Tibial artery (tissue), 4 donors: Measurements from ENCODE around the gene ADAM12.

Experiments used
- DNase-seq, 2 donors: peaks; one replicate each; pipeline ENCODE4 v3.0.0-alpha.2; 2019
- H3K27ac ChIP-seq, 2 donors: fragments of 200-600 bp; sonication (generic) in 1 of 2; 1 replicate in 1 of 2; 2 replicates in 1 of 2; pipeline ENCODE4 v1.5.1; 2018 to 2019; ENCODE audit warnings: mild to moderate bottlenecking in 1 of 2
- H3K27me3 ChIP-seq, 2 donors: fragments of 200-600 bp; sonication (generic) in 1 of 2; one replicate each; pipeline versions ENCODE4 v1.5.1 to v1.6.0; 2016 to 2019
- H3K36me3 ChIP-seq, 3 donors: fragments of 200-600 bp; sonication (generic) in 2 of 3; one replicate each; pipeline ENCODE4 v1.5.1; 2016 to 2019; ENCODE audit warnings: mild to moderate bottlenecking in 2 of 3
- H3K4me1 ChIP-seq, 4 donors: fragments of 200-600 bp; sonication (generic) in 2 of 4; 1 replicate in 3 of 4; 2 replicates in 1 of 4; pipeline ENCODE4 v1.5.1; 2016 to 2019
- H3K4me3 ChIP-seq, 2 donors: fragments of 200-600 bp; sonication (generic) in 1 of 2; 1 replicate in 1 of 2; 2 replicates in 1 of 2; pipeline ENCODE4 v1.5.1; 2018 to 2019; ENCODE audit warnings: mild to moderate bottlenecking in 2 of 2
- H3K9me3 ChIP-seq, 3 donors: fragments of 200-600 bp; sonication (generic) in 1 of 3; one replicate each; pipeline ENCODE4 v1.5.1; 2016 to 2019
- CTCF ChIP-seq, 2 experiments: fragments of 200-600 bp in 1 of 2; fragments of 450-650 bp in 1 of 2; IDR thresholded peaks; one replicate each; pipeline ENCODE4 v1.5.1; 2017 to 2019; ENCODE audit warnings: antibody characterized with exemption in 2 of 2, mild to moderate bottlenecking in 1 of 2, moderate library complexity in 1 of 2
- intact Hi-C: fragments of 100-400 bp; cut with DNase I; formaldehyde crosslinking; loops from one replicate; pipeline ENCODE4 v1.15.0; 2023; ENCODE audit warnings: low total_unique reads

The ADAM12 gene

GRCh38 chr10:126153711-126154628 is 234.3 kb downstream of the ADAM12 start:
- Histone ChIP-seq H3K4me1 (peaks cover 0 to 10% (median 0%) of the 10 kb centered on the region in 4 donors), H3K27me3 (no peaks in the 10 kb centered on the region), H3K4me3 (no peak overlapping the region), H3K27ac (no peak overlapping the region), H3K9me3 (peaks cover 0 to 14% (median 7%) of the 10 kb centered on the region in 3 donors), H3K36me3 (no peaks in the 10 kb centered on the region)
- intact Hi-C loops = no loop called here
- no peak for TF ChIP-seq CTCF (IDR thresholded peaks at IDR 0.05)
- DNase-seq = no peak

GRCh38 chr10:126147866-126148587 is 240.2 kb downstream of the ADAM12 start:
- no peak overlapping the region for H3K4me3 ChIP-seq
- DNase-seq = no peak
- no peaks in the 10 kb centered on the region for H3K36me3 ChIP-seq
- no peak for TF ChIP-seq CTCF (IDR thresholded peaks at IDR 0.05)
- intact Hi-C loops = no loop called here
- H3K4me1 ChIP-seq = no peaks in the 10 kb centered on the region
- no peaks in the 10 kb centered on the region for H3K27me3 ChIP-seq
- peaks cover 0 to 14% (median 7%) of the 10 kb centered on the region in 3 donors for H3K9me3 ChIP-seq
- H3K27ac ChIP-seq = no peak overlapping the region

GRCh38 chr10:126146771-126147170 is 241.5 kb downstream of the ADAM12 start:
- DNase-seq = no peak
- Histone ChIP-seq H3K9me3 (peaks cover 0 to 14% (median 7%) of the 10 kb centered on the region in 3 donors), H3K27me3 (no peaks in the 10 kb centered on the region), H3K27ac (no peak overlapping the region), H3K4me1 (no peaks in the 10 kb centered on the region), H3K36me3 (no peaks in the 10 kb centered on the region), H3K4me3 (no peak overlapping the region)
- no peak for TF ChIP-seq CTCF (IDR thresholded peaks at IDR 0.05)
- intact Hi-C loops = no loop called here

GRCh38 chr10:126143117-126143516 is 245.2 kb downstream of the ADAM12 start:
- H3K36me3 ChIP-seq = no peaks in the 10 kb centered on the region
- no peak for TF ChIP-seq CTCF (IDR thresholded peaks at IDR 0.05)
- H3K4me3 ChIP-seq = no peak overlapping the region
- no peak overlapping the region for H3K27ac ChIP-seq
- H3K9me3 ChIP-seq = no peaks in the 10 kb centered on the region
- no peak for DNase-seq
- intact Hi-C loops = no loop called here
- no peaks in the 10 kb centered on the region for H3K27me3 ChIP-seq
- no peaks in the 10 kb centered on the region for H3K4me1 ChIP-seq

GRCh38 chr10:126140746-126141273 is 247.5 kb downstream of the ADAM12 start:
- no peak overlapping the region for H3K27ac ChIP-seq
- TF ChIP-seq CTCF (IDR thresholded peaks at IDR 0.05) = no peak
- DNase-seq = no peak
- intact Hi-C loops = no loop called here
- no peaks in the 10 kb centered on the region for H3K27me3 ChIP-seq
- no peaks in the 10 kb centered on the region for H3K4me1 ChIP-seq
- H3K36me3 ChIP-seq = no peaks in the 10 kb centered on the region
- H3K9me3 ChIP-seq = no peaks in the 10 kb centered on the region
- H3K4me3 ChIP-seq = no peak overlapping the region
